Muscle of leg (tissue), 11 donors: ENCODE results near the gene PSMC5. TPM values are rescaled to one million over a fixed set of nuclear protein-coding genes. Genes with fewer than 3 reads are reported as not detected.
"Not testable (repeated sequence)": the region's sequence is repeated elsewhere in the genome, so short reads cannot be mapped to it uniquely, and the experiment has no call there.

Source experiments
- DNase-seq: peaks from one replicate; pipeline ENCODE4 v3.0.0; 2013
- H3K27ac ChIP-seq: one replicate; pipeline ENCODE4 v1.5.1; 2013; ENCODE audit warnings: mild to moderate bottlenecking, low read length, control low read depth
- H3K27me3 ChIP-seq: one replicate; pipeline ENCODE4 v1.6.1; 2013; ENCODE audit warnings: low read length; ENCODE audit not compliant: control insufficient read depth, insufficient read depth
- H3K36me3 ChIP-seq: one replicate; pipeline ENCODE4 v1.6.1; 2013; ENCODE audit warnings: low read length; ENCODE audit not compliant: control insufficient read depth, insufficient read depth
- H3K4me1 ChIP-seq: one replicate; pipeline ENCODE4 v1.6.1; 2013; ENCODE audit warnings: low read length; ENCODE audit not compliant: control insufficient read depth, insufficient read depth
- H3K4me3 ChIP-seq: one replicate; pipeline ENCODE4 v1.5.1; 2013; ENCODE audit warnings: low read length, control low read depth
- H3K9me3 ChIP-seq: replicated peaks from 2 replicates; pipeline ENCODE4 v1.6.1; 2013; ENCODE audit warnings: low read depth, low read length; ENCODE audit not compliant: control insufficient read depth
- WGBS: methylation state at CpG from one replicate; pipeline ENCODE4 v1.1.5; 2013; ENCODE audit warnings: missing lambda C conversion rate; ENCODE audit not compliant: insufficient coverage; 5-methylcytosine and 5-hydroxymethylcytosine counted together
- polyA plus RNA-seq, 8 donors: library from polyadenylated mRNA; unstranded; fragments of 120-200 nt; gene quantifications; one replicate each; pipeline versions ENCODE4 v1.2.1 to v1.2.3, GENCODE V29; 2013; ENCODE audit warnings: inconsistent platforms in 1 of 8, low replicate concordance in 1 of 8; ENCODE audit not compliant: insufficient read length in 8 of 8, insufficient read depth in 1 of 8
- total RNA-seq: library from RNA; stranded (reverse); fragments of 120-200 nt; gene quantifications from one replicate; pipeline ENCODE4 v1.2.4, GENCODE V29; 2013

PSMC5 gene
- total and polyA plus RNA-seq, 9 donors, result 20.3 to 127 (median 110) TPM

- Histone ChIP-seq H3K27ac (no peak overlapping the region), H3K4me1 (peaks cover 39% of the 10 kb centered on the region), H3K4me3 (no peak overlapping the region), H3K27me3 (no peaks in the 10 kb centered on the region), H3K36me3 (peaks cover 51% of the 10 kb centered on the region), H3K9me3 (no peaks in the 10 kb centered on the region)
- no peak for DNase-seq
- 88% methylated on average over 11 of the region's 12 CpGs for WGBS
These were observed 10.2 kb downstream of the PSMC5 start for GRCh38 chr17:63837480-63837879.

GRCh38 chr17:63837962-63838600 is 10.8 kb downstream of the PSMC5 start:
- Histone ChIP-seq H3K27me3 (no peaks in the 10 kb centered on the region), H3K27ac (peak overlapping the region; percentile 82), H3K4me3 (no peak overlapping the region), H3K36me3 (peaks cover 45% of the 10 kb centered on the region), H3K4me1 (peaks cover 39% of the 10 kb centered on the region), H3K9me3 (no peaks in the 10 kb centered on the region)
- 14% methylated on average over 1 of the region's 5 CpGs for WGBS
- DNase-seq, result no peak

DNA sequence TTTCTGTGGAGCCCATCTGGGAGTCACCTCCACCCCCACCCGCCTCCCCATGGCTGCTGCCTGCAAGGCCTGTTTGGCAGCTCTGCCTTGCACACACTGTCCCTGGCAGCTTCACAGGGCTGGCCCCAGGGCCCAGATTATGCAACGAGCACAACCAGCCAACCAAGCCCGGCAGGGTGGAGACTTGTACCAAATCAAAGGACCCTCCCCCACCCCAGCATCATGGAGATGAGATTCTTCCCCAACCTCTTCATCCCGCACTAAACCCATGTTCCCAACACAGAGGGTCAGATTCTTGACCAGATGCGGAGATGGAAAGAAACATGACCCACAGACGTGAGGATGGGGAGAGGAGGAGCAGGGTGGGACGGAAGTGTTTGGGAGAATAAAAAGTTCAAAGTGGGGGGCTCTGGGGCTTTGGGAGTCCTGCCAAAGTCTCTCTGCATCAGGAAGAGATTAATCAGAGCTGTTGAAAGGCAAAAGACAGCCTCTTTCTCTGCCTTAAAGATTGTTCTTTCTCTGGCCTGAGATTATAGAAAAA is 11.5 kb downstream of the PSMC5 start:
- peak; percentile 88 for DNase-seq
- Histone ChIP-seq H3K9me3 (no peaks in the 10 kb centered on the region), H3K4me3 (no peak overlapping the region), H3K4me1 (peaks cover 46% of the 10 kb centered on the region), H3K27me3 (no peaks in the 10 kb centered on the region), H3K27ac (peak overlapping the region; percentile 82), H3K36me3 (peaks cover 39% of the 10 kb centered on the region)
- WGBS, result 16% methylated on average over 5 of the region's 7 CpGs

- 11% methylated on average over 2 of the region's 4 CpGs for WGBS
These were observed 13.5 kb downstream of the PSMC5 start for GRCh38 chr17:63840591-63841349.

GRCh38 chr17:63841350-63842172 is 14.3 kb downstream of the PSMC5 start:
- Histone ChIP-seq H3K4me1 (peaks cover 47% of the 10 kb centered on the region), H3K27ac (peak overlapping the region; percentile 78), H3K36me3 (peaks cover 15% of the 10 kb centered on the region), H3K27me3 (no peaks in the 10 kb centered on the region), H3K4me3 (peak overlapping the region; percentile 91), H3K9me3 (no peaks in the 10 kb centered on the region)
- DNase-seq, result peak; percentile 68
- 3% methylated on average over 26 of the region's 26 CpGs for WGBS

More at GRCh38 chr17:63840591-63841349, 13.5 kb downstream of the PSMC5 start:
- peaks cover 47% of the 10 kb centered on the region for H3K4me1 ChIP-seq
- H3K36me3 ChIP-seq, result peaks cover 20% of the 10 kb centered on the region
- peak overlapping the region; percentile 78 for H3K27ac ChIP-seq
- H3K27me3 ChIP-seq, result no peaks in the 10 kb centered on the region
- H3K9me3 ChIP-seq, result no peaks in the 10 kb centered on the region
- H3K4me3 ChIP-seq, result peak overlapping the region; percentile 91
- DNase-seq, result peak; percentile 87

- peaks cover 9% of the 10 kb centered on the region for H3K36me3 ChIP-seq
- H3K27me3 ChIP-seq, result no peaks in the 10 kb centered on the region
- H3K4me1 ChIP-seq, result peaks cover 47% of the 10 kb centered on the region
- WGBS, result under 1% methylated on average over 36 of the region's 36 CpGs
- DNase-seq, result no peak
- peak overlapping the region; percentile 91 for H3K4me3 ChIP-seq
- H3K27ac ChIP-seq, result peak overlapping the region; percentile 78
- H3K9me3 ChIP-seq, result no peaks in the 10 kb centered on the region
These were observed 14.9 kb downstream of the PSMC5 start for GRCh38 chr17:63842173-63842539.

GRCh38 chr17:63842540-63843386 is 15.5 kb downstream of the PSMC5 start, which contains the start of gene SMARCD2:
TSS of gene SMARCD2 (minus strand) at chr17:63842685. CDS start at chr17:63842674, 11 bp downstream.
- H3K27ac ChIP-seq, result peak within 1 kb of the TSS; percentile 93

GRCh38 chr17:63843387-63843888 is 16.2 kb downstream of the PSMC5 start:
- peak overlapping the region; percentile 91 for H3K4me3 ChIP-seq
- peaks cover 40% of the 10 kb centered on the region for H3K4me1 ChIP-seq
- not testable (repeated sequence) for H3K9me3 ChIP-seq, H3K36me3 ChIP-seq, H3K27me3 ChIP-seq
- H3K27ac ChIP-seq, result peak overlapping the region; percentile 93
- peak; percentile 77 for DNase-seq
- WGBS, result 4% methylated on average over 9 of the region's 19 CpGs

More at GRCh38 chr17:63842540-63843386, 15.5 kb downstream of the PSMC5 start, which contains the start of gene SMARCD2:
- Histone ChIP-seq H3K4me1 (peaks cover 47% of the 10 kb centered on the region), H3K27me3 (no peaks in the 10 kb centered on the region), H3K4me3 (peak within 1 kb of the TSS; percentile 91), H3K9me3 (no peaks in the 10 kb centered on the region), H3K36me3 (peaks cover 3% of the 10 kb centered on the region)
- peak; percentile 99 for DNase-seq
- WGBS, result under 1% methylated on average over 79 of the region's 92 CpGs
